AG09309 (cell line): Measurements from ENCODE around the gene DDX39B.

Source experiments
- DNase-seq: peaks from one replicate; pipeline ENCODE4 v3.0.0-alpha.2; 2010; ENCODE audit warnings: low read depth
- H3K4me3 ChIP-seq: 2 replicates; pipeline ENCODE4 v1.5.1; 2011; ENCODE audit warnings: mild to moderate bottlenecking, low read depth, low read length, moderate library complexity; ENCODE audit not compliant: control insufficient read depth
- CTCF ChIP-seq: IDR thresholded peaks from 2 replicates; pipeline ENCODE4 v1.5.1; 2011; ENCODE audit warnings: mild to moderate bottlenecking, low read depth, low read length, inconsistent platforms; ENCODE audit not compliant: insufficient read depth, control insufficient read depth; ENCODE audit errors: missing control alignments

Gene DDX39B

GRCh38 chr6:31538805-31539400 is 2.9 kb downstream of the DDX39B start:
- no peak overlapping the region for H3K4me3 ChIP-seq
- no peak for DNase-seq
- TF ChIP-seq CTCF: no peak

- no peak for DNase-seq
- TF ChIP-seq CTCF: no peak
- no peak overlapping the region for H3K4me3 ChIP-seq
These were observed 6.1 kb downstream of the DDX39B start for GRCh38 chr6:31535538-31536324.

- H3K4me3 ChIP-seq: no peak overlapping the region
- no peak for TF ChIP-seq CTCF
- DNase-seq: no peak
These were observed 7.2 kb downstream of the DDX39B start for GRCh38 chr6:31534521-31535040.

GRCh38 chr6:31534011-31534410 is 7.8 kb downstream of the DDX39B start:
- no peak for TF ChIP-seq CTCF
- H3K4me3 ChIP-seq: no peak overlapping the region
- DNase-seq: no peak

- no peak for DNase-seq
- H3K4me3 ChIP-seq: no peak overlapping the region
- TF ChIP-seq CTCF: no peak
These were observed 8.4 kb downstream of the DDX39B start for GRCh38 chr6:31533455-31533841.

- no peak for DNase-seq
- TF ChIP-seq CTCF: no peak
- no peak overlapping the region for H3K4me3 ChIP-seq
These were observed 9.0 kb downstream of the DDX39B start for GRCh38 chr6:31532644-31533454.
